Femur (tissue), 1 donor: ENCODE measurements around the gene VPS26C.
"Not testable (repeated sequence)": the region's sequence is repeated elsewhere in the genome, so short reads cannot be mapped to it uniquely, and the experiment has no call there.

Source experiments
- DNase-seq: peaks from one replicate; pipeline ENCODE4 v3.0.0-alpha.2; 2017

The VPS26C gene

DNA sequence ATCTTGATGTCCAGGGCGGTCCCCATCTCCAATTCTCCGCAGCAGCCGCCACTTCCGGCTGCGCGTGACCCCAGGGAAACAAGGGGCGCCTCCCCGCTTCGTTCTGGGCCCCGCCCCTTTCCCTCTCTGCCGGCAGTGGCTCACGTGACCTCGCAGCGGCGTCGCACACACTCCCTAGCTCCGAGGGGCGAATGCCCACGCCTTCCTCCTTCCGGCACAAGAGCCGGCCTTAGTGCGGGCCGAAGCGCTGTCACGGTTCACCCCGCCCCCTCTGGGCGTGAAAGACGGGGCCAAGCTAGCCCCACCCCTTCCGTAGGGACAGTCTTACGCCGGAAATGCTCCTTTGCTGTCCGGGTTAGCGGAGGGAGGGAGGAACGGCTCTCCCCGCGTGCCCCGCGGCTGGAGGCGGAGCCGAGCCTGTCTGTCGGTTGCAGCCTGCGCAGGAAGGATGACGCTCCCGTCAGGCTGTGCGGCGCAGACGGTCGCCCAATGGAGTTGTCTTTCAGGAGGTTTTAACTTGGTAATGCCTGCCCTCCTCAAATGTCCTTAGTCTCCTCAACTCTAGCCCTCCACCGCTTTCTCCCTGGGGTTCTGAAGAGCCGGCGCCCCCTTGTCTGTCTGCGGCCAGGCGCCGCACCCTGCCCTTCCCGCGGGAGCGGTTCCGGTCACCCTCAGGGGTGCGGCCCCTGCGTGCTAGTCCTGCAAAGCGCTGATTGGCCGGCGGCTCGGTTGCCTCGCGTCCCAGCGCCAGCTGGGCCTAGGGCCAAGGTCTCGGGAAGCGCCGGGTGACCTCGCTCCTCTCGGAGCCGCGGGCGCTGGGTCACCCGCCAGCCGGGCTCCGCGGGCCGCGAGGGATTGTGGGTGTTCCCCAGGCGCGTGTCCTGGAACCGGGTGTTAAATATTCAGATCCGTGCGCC lies at the start of gene VPS26C:
Gene VPS26C (minus strand): TSS at position 66 of the 917 bp plus-strand sequence. CDS start 40 bp downstream, at position 26.
- DNase-seq = peak; percentile 100

- DNase-seq = not testable (repeated sequence)
Observed at GRCh38 chr21:37316072-37316471, 48.9 kb upstream of the VPS26C start.

DNA sequence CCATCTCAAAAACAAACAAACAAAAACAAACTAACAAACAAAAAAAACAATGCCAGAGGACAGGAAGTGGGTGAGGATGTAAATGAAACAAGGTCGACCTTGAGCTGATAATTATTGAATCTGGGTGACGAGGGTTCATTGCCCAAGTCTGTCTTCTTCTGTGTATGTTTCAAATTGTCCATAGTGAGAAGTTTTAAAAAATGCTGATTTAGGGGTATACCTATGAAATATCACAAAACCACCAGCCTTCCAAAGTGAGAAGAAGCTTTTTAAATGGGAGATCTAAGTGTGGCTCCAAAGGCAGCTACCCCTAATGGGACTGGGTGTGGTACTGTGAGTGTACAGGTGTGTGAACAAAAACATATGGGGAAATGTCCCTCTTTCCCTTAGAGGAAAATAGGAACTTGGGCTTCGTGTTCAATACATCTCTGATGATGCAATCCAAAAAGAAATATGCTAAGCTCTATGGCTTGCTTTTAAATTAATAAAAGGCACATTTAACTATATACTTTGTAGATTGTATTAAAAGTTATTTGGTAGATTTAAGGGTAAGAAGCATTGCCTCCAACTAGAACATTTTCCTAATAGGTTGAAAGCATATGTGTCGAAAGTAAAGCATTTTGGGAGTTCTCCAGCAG lies 33.1 kb upstream of the VPS26C start:
- no peak for DNase-seq

GRCh38 chr21:37297364-37297763 lies 30.2 kb upstream of the VPS26C start:
- no peak for DNase-seq

DNA sequence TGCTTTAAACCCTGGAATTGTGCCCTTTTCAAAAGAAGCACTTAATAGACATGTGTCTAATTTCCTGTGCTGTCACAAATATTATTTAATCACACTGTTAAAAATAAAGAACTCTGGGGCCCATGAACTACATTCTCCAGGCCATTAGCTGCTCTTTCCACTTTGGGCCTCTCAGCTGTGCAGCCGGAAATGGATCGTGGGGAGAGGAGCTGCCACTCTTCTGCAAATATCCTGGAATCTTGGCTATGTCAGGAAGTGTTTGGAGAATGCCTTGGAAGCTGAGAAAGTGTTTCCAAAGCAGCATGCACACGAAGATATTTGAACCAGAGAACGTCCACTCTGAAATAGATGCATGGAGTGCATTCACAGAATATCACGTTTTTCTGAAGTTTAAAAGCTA lies 27.5 kb upstream of the VPS26C start:
- peak; percentile 39 for DNase-seq

- no peak for DNase-seq
Observed at GRCh38 chr21:37292941-37293340, 25.8 kb upstream of the VPS26C start.

- no peak for DNase-seq
Observed at GRCh38 chr21:37292041-37292440, 24.9 kb upstream of the VPS26C start.

DNA sequence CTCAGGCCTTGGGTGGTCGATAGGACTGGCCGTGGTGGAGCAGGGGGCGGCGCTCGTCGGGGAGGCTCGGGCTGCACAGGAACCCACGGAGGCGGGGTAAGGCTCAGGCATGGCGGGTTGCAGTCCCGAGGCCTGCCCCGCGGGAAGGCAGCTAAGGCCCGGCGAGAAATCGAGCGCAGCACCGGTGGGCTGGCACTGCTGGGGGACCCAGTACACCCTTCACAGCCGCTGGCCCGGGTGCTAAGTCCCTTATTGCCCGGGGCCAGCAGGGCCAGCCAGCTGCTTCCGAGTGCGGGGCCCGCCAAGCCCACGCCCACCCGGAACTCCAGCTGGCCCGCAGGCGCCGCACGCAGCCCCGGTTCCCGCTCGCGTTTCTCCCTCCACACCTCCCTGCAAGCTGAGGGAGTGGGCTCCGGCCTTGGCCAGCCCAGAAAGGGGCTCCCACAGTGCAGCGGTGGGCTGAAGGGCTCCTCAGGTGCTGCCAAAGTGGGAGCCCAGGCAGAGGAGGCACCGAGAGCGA lies 16.1 kb upstream of the VPS26C start:
- not testable (repeated sequence) for DNase-seq

DNA sequence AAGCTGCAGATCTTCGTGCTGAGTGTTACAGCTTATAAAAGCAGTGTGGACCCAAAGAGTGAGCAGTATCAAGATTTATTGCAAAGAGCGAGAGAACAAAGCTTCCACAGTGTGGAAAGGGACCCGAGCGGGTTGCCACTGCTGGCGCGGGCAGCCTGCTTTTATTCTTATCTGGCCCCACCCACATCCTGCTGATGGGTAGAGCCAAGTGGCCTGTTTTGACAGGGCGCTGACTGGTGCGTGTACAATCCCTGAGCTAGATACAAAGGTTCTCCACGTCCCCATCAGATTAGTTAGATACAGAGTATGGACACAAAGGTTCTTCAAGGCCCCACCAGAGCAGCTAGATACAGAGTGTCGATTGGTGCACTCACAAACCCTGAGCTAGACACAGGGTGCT lies 15.5 kb upstream of the VPS26C start:
- DNase-seq = not testable (repeated sequence)

DNA sequence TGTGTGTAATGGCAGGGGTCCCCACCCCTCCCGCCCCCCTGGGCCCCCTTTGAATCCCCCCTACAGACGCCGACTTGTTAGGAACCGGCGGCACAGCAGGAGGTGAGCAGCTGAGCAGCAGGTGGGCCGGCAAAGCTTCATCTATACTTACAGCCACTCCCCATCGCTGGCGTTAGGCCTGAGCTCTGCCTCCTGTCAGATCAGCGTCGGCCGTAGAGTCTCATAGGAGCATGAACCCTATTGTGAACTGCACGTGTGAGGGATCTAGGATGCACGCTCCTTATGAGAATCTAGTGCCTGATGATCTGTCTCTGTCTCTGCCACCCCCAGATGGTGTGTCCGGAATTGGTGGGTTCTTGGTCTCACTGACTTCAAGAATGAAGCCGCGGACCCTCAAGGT lies 14.9 kb upstream of the VPS26C start:
- peak; percentile 43 for DNase-seq

- DNase-seq = no peak
Observed at GRCh38 chr21:37281579-37281978, 14.4 kb upstream of the VPS26C start.

GRCh38 chr21:37279271-37279670 lies 12.1 kb upstream of the VPS26C start:
- not testable (repeated sequence) for DNase-seq

DNA sequence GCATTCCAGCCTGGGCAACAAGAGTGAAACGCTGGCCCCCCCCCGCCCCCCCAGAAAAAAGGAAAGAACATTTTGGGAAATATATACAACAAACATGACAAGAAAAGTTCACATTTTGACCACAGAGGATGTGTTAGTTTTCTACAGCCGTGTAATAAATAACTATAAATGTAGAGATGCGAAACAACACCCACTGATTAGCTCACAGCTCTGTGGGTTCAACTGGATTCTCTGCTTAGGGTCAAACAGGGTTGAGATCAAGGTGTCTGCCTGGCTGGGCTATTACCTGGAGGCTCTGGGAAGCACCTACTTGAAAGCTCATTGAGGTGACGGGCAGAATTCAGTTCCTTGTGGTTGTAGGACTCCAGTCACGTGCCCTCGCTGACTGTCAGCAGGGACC lies 11.1 kb upstream of the VPS26C start:
- DNase-seq = no peak

- no peak for DNase-seq
Observed at GRCh38 chr21:37276377-37276776, 9.2 kb upstream of the VPS26C start.

DNA sequence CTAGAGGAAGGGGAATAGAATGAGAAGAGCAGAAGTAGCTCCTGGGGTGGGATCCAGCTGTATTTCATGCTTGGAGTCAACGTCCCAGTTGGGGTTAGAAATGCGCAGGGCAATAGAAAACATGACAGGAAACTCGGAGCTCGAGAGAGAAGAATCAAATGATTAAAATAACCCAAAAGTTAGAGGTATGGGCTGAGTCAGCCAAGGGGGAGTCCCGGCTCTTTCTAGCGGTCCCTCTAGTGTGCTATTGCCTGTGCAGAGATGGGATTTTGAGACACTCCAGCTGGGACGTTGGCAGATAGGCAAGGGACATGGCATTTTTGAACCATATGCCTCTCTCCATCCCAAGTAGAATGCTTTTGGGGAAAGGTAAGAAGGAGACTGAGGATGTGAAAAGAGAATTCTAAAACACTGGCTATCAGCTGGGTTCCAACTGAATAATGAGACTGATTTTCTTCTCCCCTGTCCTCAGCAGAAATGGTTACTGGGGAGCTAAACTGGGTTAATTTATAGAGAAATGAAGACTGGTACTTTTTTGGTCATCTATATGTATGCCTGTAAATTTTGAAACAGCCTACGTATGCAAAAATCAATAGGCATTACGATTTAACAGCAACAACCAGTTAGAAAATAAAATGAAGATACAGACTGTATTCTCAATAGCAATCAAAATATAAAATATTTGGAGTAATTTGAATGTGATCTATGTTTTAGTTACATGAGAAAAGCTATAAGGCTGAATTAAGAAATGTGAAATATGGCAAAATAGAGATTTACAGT lies 7.0 kb upstream of the VPS26C start:
- DNase-seq = no peak

DNA sequence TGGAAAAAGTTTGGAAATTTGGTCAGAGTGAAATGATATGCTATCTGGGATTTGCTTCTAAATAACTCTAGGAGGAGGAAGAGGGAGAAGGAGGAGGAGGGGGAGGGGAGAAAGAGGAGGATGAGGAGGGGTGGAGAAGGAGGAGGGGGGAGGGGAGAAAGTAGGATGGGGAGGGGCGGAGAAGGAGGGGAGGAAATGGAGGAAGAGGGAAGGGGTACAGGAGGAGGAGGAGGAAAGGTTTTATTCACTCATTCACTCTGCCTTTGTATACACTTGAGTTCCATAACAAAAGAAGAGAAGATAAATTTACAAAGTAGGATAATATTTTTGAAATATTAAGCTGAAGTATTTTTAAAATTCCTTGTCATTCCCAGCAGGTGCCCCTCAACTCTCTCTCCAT lies 6.3 kb upstream of the VPS26C start:
- DNase-seq = no peak

- no peak for DNase-seq
Observed at GRCh38 chr21:37272897-37273296, 5.8 kb upstream of the VPS26C start.

GRCh38 chr21:37270576-37271365 lies 3.6 kb upstream of the VPS26C start:
- no peak for DNase-seq

GRCh38 chr21:37269481-37269880 lies 2.3 kb upstream of the VPS26C start:
- DNase-seq = no peak

DNA sequence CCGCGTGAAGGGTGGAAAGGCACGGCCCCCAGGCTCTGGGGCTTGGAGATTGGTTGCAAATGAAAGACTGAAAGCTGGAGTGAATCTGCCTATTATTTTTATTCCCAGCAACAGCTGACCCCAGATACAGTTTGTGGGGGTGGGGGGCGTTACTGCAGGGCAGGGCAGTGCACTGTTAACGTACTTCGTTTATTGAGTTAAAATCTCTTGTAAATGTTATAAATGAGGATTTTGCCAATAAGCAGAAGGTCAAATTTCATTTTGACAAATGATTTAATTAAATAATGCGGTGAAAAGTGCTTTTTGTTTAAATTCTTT lies 1.0 kb upstream of the VPS26C start:
- no peak for DNase-seq

DNA sequence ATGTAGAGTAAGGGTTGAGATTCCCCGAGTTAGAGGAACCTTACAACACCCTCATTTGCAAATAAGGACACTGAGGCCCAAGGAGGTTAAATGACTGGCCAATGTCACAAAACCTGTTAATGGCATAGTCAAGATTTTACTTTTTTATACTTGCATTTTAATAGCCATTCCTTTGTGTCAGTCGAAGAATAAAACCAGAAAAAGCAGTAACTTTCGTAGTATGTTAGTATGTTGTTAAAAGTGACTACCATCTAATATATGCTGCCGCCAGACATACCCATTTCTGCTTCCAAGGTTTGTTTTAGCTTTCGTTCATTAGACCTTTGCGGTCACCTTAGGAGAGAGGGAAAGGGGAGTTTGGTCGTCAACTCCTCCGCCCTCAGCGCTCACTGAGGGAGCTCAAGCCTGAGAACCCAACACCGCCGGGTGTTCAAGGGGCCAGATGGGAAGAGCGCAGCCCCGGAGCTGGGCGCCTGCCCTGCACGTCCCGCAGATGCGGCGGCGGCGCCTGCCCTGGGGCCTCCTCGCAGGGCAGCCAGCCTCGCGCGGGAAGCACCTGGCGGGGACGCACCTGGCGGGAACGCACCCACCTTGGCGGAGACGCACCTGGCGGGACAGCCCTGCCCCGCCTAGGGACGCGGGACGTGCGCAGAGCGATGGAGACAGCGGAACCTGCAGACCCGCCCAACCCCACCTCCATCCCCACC lies 466 bp downstream of the VPS26C start:
- peak; percentile 64 for DNase-seq

- no peak for DNase-seq
Observed at GRCh38 chr21:37264808-37265207, 2.3 kb downstream of the VPS26C start.
